GM18505 (cell line): ENCODE data around the gene LNP1.

Experiments used
- ATAC-seq: cut with Tn5 transposase; IDR thresholded peaks from one replicate; pipeline ENCODE4 v1.9.1; 2021; ENCODE audit not compliant: unreplicated experiment
- POLR2A ChIP-seq: IDR thresholded peaks from 4 replicates; pipeline ENCODE4 v1.6.1; 2011; ENCODE audit warnings: borderline replicate concordance; ENCODE audit not compliant: insufficient read depth, insufficient read length; ENCODE audit errors: extremely low read depth

Gene LNP1

DNA sequence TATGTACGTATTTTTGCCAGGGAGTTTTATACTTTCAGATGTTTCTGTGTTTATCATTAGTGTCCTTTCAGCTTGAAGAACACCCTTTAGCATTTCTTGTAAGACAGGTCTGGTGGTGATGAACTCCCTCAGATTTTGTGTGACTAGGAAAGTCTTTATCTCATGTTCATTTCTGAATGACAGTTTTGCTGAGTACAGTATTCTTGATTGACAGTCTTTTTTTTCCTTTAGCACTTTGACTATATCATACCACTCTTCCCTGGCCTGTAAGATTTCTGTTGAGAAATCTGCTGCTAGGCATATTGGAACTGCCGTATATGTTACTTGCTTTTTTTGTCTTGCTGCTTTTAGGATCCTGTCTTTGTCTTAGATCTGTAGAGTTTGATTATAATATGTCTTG is 5.8 kb downstream of the LNP1 start:
- ATAC-seq, result no peak
- TF ChIP-seq POLR2A, result no peak

- ATAC-seq, result no peak
- no peak for TF ChIP-seq POLR2A
These were observed 6.7 kb downstream of the LNP1 start for GRCh38 chr3:100407977-100408532.

- no peak for TF ChIP-seq POLR2A
- no peak for ATAC-seq
These were observed 10.0 kb downstream of the LNP1 start for GRCh38 chr3:100411091-100411982.

GRCh38 chr3:100412912-100413590 is 11.7 kb downstream of the LNP1 start:
- TF ChIP-seq POLR2A, result no peak
- ATAC-seq, result no peak

GRCh38 chr3:100413613-100414012 is 12.3 kb downstream of the LNP1 start:
- ATAC-seq, result no peak
- TF ChIP-seq POLR2A, result no peak

DNA sequence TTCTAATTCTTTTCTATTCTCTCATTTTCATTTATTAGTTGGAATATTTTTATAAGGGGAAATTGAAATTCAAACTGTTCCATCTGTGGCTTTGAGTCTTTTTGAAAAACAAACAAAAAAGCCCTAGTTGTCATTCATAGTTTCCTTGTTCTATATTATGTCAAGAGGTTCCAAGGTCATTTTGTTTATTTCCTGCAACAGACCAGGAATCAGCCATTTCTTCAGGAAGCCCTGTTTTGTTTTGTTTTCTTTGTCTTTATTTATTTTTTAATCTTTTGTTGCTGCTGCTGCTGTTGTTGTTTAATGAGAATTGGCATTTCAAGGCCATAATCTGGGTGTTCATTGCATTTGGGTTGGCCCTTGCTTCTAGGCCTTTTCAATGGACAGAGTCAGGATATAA is 14.8 kb downstream of the LNP1 start:
- no peak for ATAC-seq
- TF ChIP-seq POLR2A, result no peak

- no peak for ATAC-seq
- no peak for TF ChIP-seq POLR2A
These were observed 15.5 kb downstream of the LNP1 start for GRCh38 chr3:100416863-100417262.

DNA sequence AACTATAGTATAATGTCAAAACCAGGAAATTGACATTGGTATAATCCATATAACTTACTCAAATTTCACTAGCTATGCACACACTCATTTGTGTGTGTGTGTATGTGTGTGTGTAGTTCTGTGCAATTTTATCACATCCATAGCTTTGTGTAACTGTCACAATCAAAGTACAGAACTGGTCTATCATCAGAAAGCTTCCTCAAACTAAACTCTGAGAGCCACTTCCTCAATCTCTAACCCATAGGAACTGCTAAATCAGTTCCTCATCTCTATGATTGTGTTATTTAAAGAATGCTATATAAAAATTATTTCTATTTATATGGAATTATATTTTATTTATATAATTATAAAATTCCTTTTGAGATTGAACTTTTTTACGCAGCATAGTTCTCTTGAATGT is 18.1 kb downstream of the LNP1 start:
- TF ChIP-seq POLR2A, result no peak
- no peak for ATAC-seq

DNA sequence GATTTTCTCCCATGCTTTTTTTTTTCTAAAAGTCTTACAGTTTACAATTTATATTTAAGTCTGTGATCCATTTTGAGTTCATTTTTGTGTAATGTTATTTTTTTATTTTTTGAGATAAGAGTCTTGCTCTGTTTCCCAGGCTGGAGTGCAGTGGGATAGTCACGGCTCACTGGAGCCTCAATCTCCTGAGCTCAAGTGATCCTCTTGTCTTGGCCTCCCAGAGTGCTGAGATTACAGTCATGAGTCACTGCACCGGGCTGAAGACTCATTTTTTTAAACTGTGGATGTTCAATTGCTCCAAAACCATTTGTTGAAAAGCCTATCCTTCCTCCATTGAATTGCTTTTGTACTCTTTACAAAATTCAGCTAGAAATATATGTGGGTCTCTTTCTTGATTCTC is 19.5 kb downstream of the LNP1 start:
- no peak for TF ChIP-seq POLR2A
- ATAC-seq, result no peak

- ATAC-seq, result no peak
- TF ChIP-seq POLR2A, result no peak
These were observed 22.3 kb downstream of the LNP1 start for GRCh38 chr3:100423611-100424010.

DNA sequence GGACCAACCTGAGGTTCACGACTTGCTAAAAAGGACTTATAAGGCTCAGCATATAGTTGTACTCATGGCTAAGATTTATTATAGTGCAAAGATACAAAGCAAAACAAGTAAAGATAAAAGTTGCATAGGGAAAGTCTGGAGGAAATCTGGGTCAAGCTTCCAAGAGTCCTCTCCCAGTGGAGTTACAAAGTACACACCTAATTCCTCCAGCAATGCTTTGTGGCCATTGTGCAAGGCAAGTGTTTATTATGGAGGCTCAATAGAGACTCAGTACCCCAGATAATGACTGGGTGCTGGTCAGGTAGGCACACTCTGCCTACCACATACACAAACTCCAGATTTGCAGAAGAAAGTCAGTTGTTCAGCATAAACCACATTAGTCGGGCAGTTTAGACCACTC is 22.9 kb downstream of the LNP1 start:
- no peak for TF ChIP-seq POLR2A
- no peak for ATAC-seq

- TF ChIP-seq POLR2A, result no peak
- ATAC-seq, result no peak
These were observed 24.0 kb downstream of the LNP1 start for GRCh38 chr3:100425316-100425715.

- ATAC-seq, result no peak
- no peak for TF ChIP-seq POLR2A
These were observed 24.8 kb downstream of the LNP1 start for GRCh38 chr3:100426067-100426682.
